HG03095 (cell line): ENCODE measurements around the gene GNGT2.

Experiments
- ATAC-seq: cut with Tn5 transposase; IDR thresholded peaks from one replicate; pipeline ENCODE4 v1.9.1; 2021; ENCODE audit warnings: moderate library complexity; ENCODE audit not compliant: unreplicated experiment

Gene GNGT2

GRCh38 chr17:49229805-49230600 lies 19.6 kb upstream of the GNGT2 start:
- ATAC-seq: no peak

- ATAC-seq: no peak
Measured at GRCh38 chr17:49229076-49229804, 18.9 kb upstream of the GNGT2 start.

GRCh38 chr17:49227436-49228261 lies 17.3 kb upstream of the GNGT2 start:
- no peak for ATAC-seq

GRCh38 chr17:49226771-49227435 lies 16.5 kb upstream of the GNGT2 start:
- no peak for ATAC-seq

GRCh38 chr17:49225554-49226236 lies 15.3 kb upstream of the GNGT2 start:
- ATAC-seq: no peak

GRCh38 chr17:49224997-49225337 lies 14.6 kb upstream of the GNGT2 start:
- no peak for ATAC-seq

- no peak for ATAC-seq
Measured at GRCh38 chr17:49224198-49224996, 14.0 kb upstream of the GNGT2 start.

- ATAC-seq: no peak
Measured at GRCh38 chr17:49223517-49224197, 13.3 kb upstream of the GNGT2 start.

- ATAC-seq: no peak
Measured at GRCh38 chr17:49223168-49223516, 12.8 kb upstream of the GNGT2 start.

- ATAC-seq: no peak
Measured at GRCh38 chr17:49219987-49220386, 9.6 kb upstream of the GNGT2 start.

GRCh38 chr17:49218941-49219913 lies 8.9 kb upstream of the GNGT2 start:
- ATAC-seq: no peak

- peak; percentile 45 for ATAC-seq
Measured at GRCh38 chr17:49217651-49218413, 7.5 kb upstream of the GNGT2 start.

GRCh38 chr17:49216953-49217650 lies 6.7 kb upstream of the GNGT2 start:
- no peak for ATAC-seq

- ATAC-seq: no peak
Measured at GRCh38 chr17:49216482-49216881, 6.1 kb upstream of the GNGT2 start.

GRCh38 chr17:49214676-49215360 lies 4.4 kb upstream of the GNGT2 start:
- ATAC-seq: no peak

- ATAC-seq: no peak
Measured at GRCh38 chr17:49213847-49214246, 3.5 kb upstream of the GNGT2 start.
